H9 (cell line): ENCODE data around the gene GCNA. TPM values are rescaled to one million over a fixed set of nuclear protein-coding genes. Genes with fewer than 3 reads are reported as not detected.

Experiments
- DNase-seq: peaks from one replicate; pipeline ENCODE4 v3.0.0-alpha.2; 2017
- H2AFZ ChIP-seq: one replicate; pipeline ENCODE4 v1.6.1; 2013; ENCODE audit warnings: mild to moderate bottlenecking, low read length, control low read depth, moderate library complexity
- H2AK5ac ChIP-seq: 2 replicates; pipeline ENCODE4 v1.6.1; 2013; ENCODE audit warnings: low read length, control low read depth, mixed read lengths; ENCODE audit not compliant: insufficient read length
- H2BK120ac ChIP-seq: one replicate; pipeline ENCODE4 v1.6.1; 2013; ENCODE audit warnings: low read depth, mild to moderate bottlenecking, low read length, control low read depth, inconsistent platforms; ENCODE audit not compliant: poor library complexity, severe bottlenecking
- H2BK12ac ChIP-seq: 2 replicates; pipeline ENCODE4 v1.6.1; 2013; ENCODE audit warnings: low read length, control low read depth, mixed read lengths, low read depth; ENCODE audit not compliant: insufficient read length
- H2BK15ac ChIP-seq: 2 replicates; pipeline ENCODE4 v1.6.1; 2013; ENCODE audit warnings: low read depth, low read length, control low read depth
- H2BK20ac ChIP-seq: one replicate; pipeline ENCODE4 v1.6.1; 2013; ENCODE audit warnings: low read depth, mild to moderate bottlenecking, low read length, control low read depth, inconsistent platforms; ENCODE audit not compliant: poor library complexity, severe bottlenecking
- H2BK5ac ChIP-seq: 2 replicates; pipeline ENCODE4 v1.6.1; 2013; ENCODE audit warnings: low read length, control low read depth, mixed read lengths; ENCODE audit not compliant: insufficient read length
- H3K14ac ChIP-seq: 2 replicates; pipeline ENCODE4 v1.6.1; 2013; ENCODE audit warnings: low read length, control low read depth; ENCODE audit not compliant: insufficient read depth
- H3K18ac ChIP-seq: 2 replicates; pipeline ENCODE4 v1.6.1; 2013; ENCODE audit warnings: low read depth, mild to moderate bottlenecking, mixed read lengths, low read length, control low read depth; ENCODE audit not compliant: insufficient read length
- H3K23ac ChIP-seq: 2 replicates; pipeline ENCODE4 v1.6.1; 2013; ENCODE audit warnings: low read length, control low read depth, mixed read lengths, low read depth; ENCODE audit not compliant: insufficient read length
- H3K23me2 ChIP-seq: 2 replicates; pipeline ENCODE4 v1.6.1; 2013; ENCODE audit warnings: low read depth, mild to moderate bottlenecking, mixed read lengths, low read length, control low read depth; ENCODE audit not compliant: insufficient read length, poor library complexity, severe bottlenecking
- H3K27ac ChIP-seq: 2 replicates; pipeline ENCODE4 v1.5.1; 2013; ENCODE audit warnings: low read length, control low read depth, mixed read lengths, low read depth; ENCODE audit not compliant: insufficient read length
- H3K27me3 ChIP-seq: 2 replicates; pipeline ENCODE4 v1.6.1; 2013; ENCODE audit warnings: low read length, control low read depth, inconsistent platforms; ENCODE audit not compliant: insufficient read depth
- H3K4ac ChIP-seq: 2 replicates; pipeline ENCODE4 v1.6.1; 2013; ENCODE audit warnings: low read depth, mild to moderate bottlenecking, control low read depth, inconsistent platforms, low read length, moderate library complexity
- H3K4me1 ChIP-seq: 2 replicates; pipeline ENCODE4 v1.6.1; 2013; ENCODE audit warnings: low read length, control low read depth, inconsistent platforms; ENCODE audit not compliant: insufficient read depth
- H3K4me2 ChIP-seq: 2 replicates; pipeline ENCODE4 v1.6.1; 2013; ENCODE audit warnings: low read length, control low read depth, mixed read lengths; ENCODE audit not compliant: insufficient read length, insufficient read depth
- H3K56ac ChIP-seq: 2 replicates; pipeline ENCODE4 v1.6.1; 2013; ENCODE audit warnings: low read depth, mild to moderate bottlenecking, mixed read lengths, low read length, control low read depth; ENCODE audit not compliant: insufficient read length
- H3K79me1 ChIP-seq: 2 replicates; pipeline ENCODE4 v1.6.1; 2013; ENCODE audit warnings: low read depth, mild to moderate bottlenecking, moderate library complexity, low read length, control low read depth, inconsistent platforms; ENCODE audit not compliant: insufficient read depth, poor library complexity, severe bottlenecking
- H3K79me2 ChIP-seq: 2 replicates; pipeline ENCODE4 v1.6.1; 2013; ENCODE audit warnings: low read length, control low read depth, inconsistent platforms; ENCODE audit not compliant: insufficient read depth
- H3K9ac ChIP-seq: 2 replicates; pipeline ENCODE4 v1.6.1; 2013; ENCODE audit warnings: low read length, control low read depth, mixed read lengths; ENCODE audit not compliant: insufficient read length; ENCODE audit errors: extremely low read depth
- H3K9me3 ChIP-seq: one replicate; pipeline ENCODE4 v1.6.1; 2013; ENCODE audit warnings: low read depth, low read length, inconsistent platforms; ENCODE audit not compliant: control insufficient read depth
- H3T11ph ChIP-seq: one replicate; pipeline ENCODE4 v1.6.1; 2013; ENCODE audit warnings: mild to moderate bottlenecking, low read length, control low read depth, inconsistent platforms
- H4K20me1 ChIP-seq: one replicate; pipeline ENCODE4 v1.6.1; 2013; ENCODE audit not compliant: control insufficient read depth, insufficient read length, insufficient read depth
- H4K5ac ChIP-seq: 2 replicates; pipeline ENCODE4 v1.6.1; 2013; ENCODE audit warnings: low read depth, mild to moderate bottlenecking, mixed read lengths, low read length, control low read depth; ENCODE audit not compliant: insufficient read length
- H4K8ac ChIP-seq: replicated peaks from 2 replicates; pipeline ENCODE4 v1.6.1; 2013; ENCODE audit warnings: low read length, control low read depth, mixed read lengths, low read depth; ENCODE audit not compliant: insufficient read length
- H4K91ac ChIP-seq: 2 replicates; pipeline ENCODE4 v1.6.1; 2013; ENCODE audit warnings: low read depth, mild to moderate bottlenecking, moderate library complexity, mixed read lengths, low read length, control low read depth; ENCODE audit not compliant: insufficient read length
- H3K27ac Mint-ChIP-seq, 3 experiments: 2 replicates in 2 of 3; 3 replicates in 1 of 3; pipeline ENCODE4 v1.8.0; 2020 to 2021; ENCODE audit warnings: mixed read lengths in 3 of 3, mild to moderate bottlenecking in 1 of 3, moderate library complexity in 1 of 3
- H3K27me3 Mint-ChIP-seq: 2 replicates; pipeline ENCODE4 v1.8.0; 2021; ENCODE audit warnings: low read depth, mild to moderate bottlenecking, moderate library complexity, mixed read lengths
- H3K36me3 Mint-ChIP-seq, 3 experiments: 2 replicates in 2 of 3; 3 replicates in 1 of 3; pipeline ENCODE4 v1.8.0; 2020 to 2021; ENCODE audit warnings: low read depth in 3 of 3, mixed read lengths in 3 of 3; ENCODE audit not compliant: insufficient read depth in 1 of 3
- H3K4me1 Mint-ChIP-seq, 2 experiments: 2 replicates each; pipeline ENCODE4 v1.8.0; 2020; ENCODE audit warnings: mixed read lengths in 2 of 2
- H3K4me3 Mint-ChIP-seq, 2 experiments: 2 replicates in 1 of 2; 3 replicates in 1 of 2; pipeline ENCODE4 v1.8.0; 2020 to 2021; ENCODE audit warnings: mild to moderate bottlenecking in 2 of 2, mixed read lengths in 2 of 2, moderate library complexity in 1 of 2
- H3K9me3 Mint-ChIP-seq, 2 experiments: 2 replicates in 1 of 2; 3 replicates in 1 of 2; pipeline ENCODE4 v1.8.0; 2020; ENCODE audit warnings: mild to moderate bottlenecking in 2 of 2, mixed read lengths in 2 of 2, moderate library complexity in 1 of 2
- CTCF ChIP-seq: fragments of 200-600 bp; sonication (generic); conservative IDR thresholded peaks from 3 replicates; pipeline ENCODE4 v1.8.0; 2021; ENCODE audit warnings: antibody characterized with exemption, mild to moderate bottlenecking
- WGBS: extraction: QIAGEN DNeasy Blood & Tissue Kit; methylation state at CpG from one replicate; pipeline ENCODE4 v1.1.7; 2013; ENCODE audit warnings: missing lambda C conversion rate, low lambda C conversion rate, mixed read lengths; ENCODE audit not compliant: insufficient read length; ENCODE audit errors: extremely low coverage; 5-methylcytosine and 5-hydroxymethylcytosine counted together
- total RNA-seq: library from RNA; stranded (reverse); gene quantifications from 2 replicates; pipeline ENCODE4 v1.2.1, GENCODE V29; 2021

Gene GCNA
- total RNA-seq, 1 experiment from 2014 or later: 0.96 TPM

GRCh38 chrX:71533851-71534561, 44.2 kb upstream of the GCNA start:
- peak overlapping the region; percentile 92 to 95 for H3K4me3 Mint-ChIP-seq
- Histone ChIP-seq H3K18ac (no peak overlapping the region), H2BK15ac (peak overlapping the region; percentile 12; the same call in 1 of the 2 replicates), H2BK20ac (no peak overlapping the region), H3K27ac (peak overlapping the region; percentile 12), H3K23ac (no peak overlapping the region), H3T11ph (no peak overlapping the region), H3K79me1 (no peaks in the 10 kb centered on the region), H4K91ac (peak overlapping the region; percentile 20), H3K4me2 (peak overlapping the region; percentile 65), H3K4me1 (no peaks in the 10 kb centered on the region; the same call in none of the 2 replicates), H2BK12ac (no peak overlapping the region), H2AK5ac (no peak overlapping the region), H2AFZ (no peak overlapping the region), H2BK120ac (no peak overlapping the region), H4K5ac (peak overlapping the region; percentile 84), H3K79me2 (peaks cover 33% of the 10 kb centered on the region; the same call in 1 of the 2 replicates), H3K14ac (no peak overlapping the region), H3K23me2 (peaks cover 8% of the 10 kb centered on the region), H4K20me1 (no peaks in the 10 kb centered on the region), H3K9ac (peak overlapping the region; percentile 94), H4K8ac (no peak overlapping the region), H3K4ac (no peak overlapping the region), H3K9me3 (peaks cover 36% of the 10 kb centered on the region), H3K56ac (peak overlapping the region; percentile 76), H3K27me3 (no peaks in the 10 kb centered on the region), H2BK5ac (peak overlapping the region; percentile 83)
- H3K36me3 Mint-ChIP-seq: peaks cover 17 to 46% (median 30%) of the 10 kb centered on the region in 3 experiments
- no peak for TF ChIP-seq CTCF
- peaks cover 63 to 69% of the 10 kb centered on the region in 2 experiments for H3K9me3 Mint-ChIP-seq
- peaks cover 2% of the 10 kb centered on the region; the same call in 1 of the 2 replicates for H3K27me3 Mint-ChIP-seq
- DNase-seq: peak; percentile 42
- peak overlapping the region; percentile 88 to 99 (median 97) for H3K27ac Mint-ChIP-seq
- H3K4me1 Mint-ChIP-seq: peaks cover 10 to 24% of the 10 kb centered on the region in 2 experiments
- no CpG with 5 or more reads among the region's 31 CpGs for WGBS
